Keratinocyte (primary cell): ENCODE measurements around the gene ABL2.

Source experiments
- EZH2 ChIP-seq: IDR thresholded peaks from one replicate; pipeline ENCODE4 v1.6.1; 2012; ENCODE audit warnings: inconsistent platforms, mild to moderate bottlenecking, low read length, moderate library complexity
- TF ChIP-seq, protein P1 (sequence below), 3 experiments: IDR thresholded peaks in 1 of 3; conservative IDR thresholded peaks in 1 of 3; optimal IDR thresholded peaks in 1 of 3; 2 replicates in 2 of 3; 3 replicates in 1 of 3; pipeline versions ENCODE3 to v1.5.1; 2011; ENCODE audit warnings: low read length in 3 of 3, mild to moderate bottlenecking in 3 of 3, moderate library complexity in 2 of 3, control low read depth in 1 of 3, inconsistent platforms in 1 of 3; ENCODE audit not compliant: insufficient read depth in 2 of 3; ENCODE audit errors: extremely low read depth in 1 of 3

DNA sequence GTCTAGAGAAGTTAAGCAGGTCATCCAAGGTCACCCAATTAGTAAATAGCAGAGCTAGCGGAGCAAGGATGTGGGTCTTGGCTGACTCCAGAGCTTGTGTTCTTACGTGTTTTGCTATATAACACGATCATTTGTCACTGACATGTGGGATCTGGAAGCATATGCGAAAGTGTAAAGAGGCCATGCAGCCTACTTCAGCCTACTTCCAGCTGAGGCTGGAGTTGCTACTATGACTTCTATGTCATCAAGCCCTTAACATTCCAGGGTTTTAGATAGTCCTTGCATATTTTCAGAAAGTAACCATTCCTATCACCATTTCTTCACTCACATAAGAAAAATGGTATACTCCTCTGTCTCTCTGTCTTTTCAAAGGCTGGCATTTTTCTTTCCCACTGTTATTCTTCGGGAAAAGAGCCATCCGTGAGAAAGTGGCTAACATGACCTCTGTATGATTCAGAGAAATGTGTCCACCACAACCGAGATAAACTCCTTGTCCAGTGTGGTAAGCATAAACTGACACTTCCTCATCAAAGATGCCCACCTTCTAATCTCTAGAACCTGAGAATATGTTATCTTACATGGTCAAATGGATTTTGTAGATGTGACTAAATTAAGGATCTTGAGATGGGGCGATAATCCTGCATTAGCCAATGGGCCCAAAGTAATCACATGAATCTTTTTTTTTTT, 24.0 kb upstream of the ABL2 start:
- TF ChIP-seq, protein P1, sequence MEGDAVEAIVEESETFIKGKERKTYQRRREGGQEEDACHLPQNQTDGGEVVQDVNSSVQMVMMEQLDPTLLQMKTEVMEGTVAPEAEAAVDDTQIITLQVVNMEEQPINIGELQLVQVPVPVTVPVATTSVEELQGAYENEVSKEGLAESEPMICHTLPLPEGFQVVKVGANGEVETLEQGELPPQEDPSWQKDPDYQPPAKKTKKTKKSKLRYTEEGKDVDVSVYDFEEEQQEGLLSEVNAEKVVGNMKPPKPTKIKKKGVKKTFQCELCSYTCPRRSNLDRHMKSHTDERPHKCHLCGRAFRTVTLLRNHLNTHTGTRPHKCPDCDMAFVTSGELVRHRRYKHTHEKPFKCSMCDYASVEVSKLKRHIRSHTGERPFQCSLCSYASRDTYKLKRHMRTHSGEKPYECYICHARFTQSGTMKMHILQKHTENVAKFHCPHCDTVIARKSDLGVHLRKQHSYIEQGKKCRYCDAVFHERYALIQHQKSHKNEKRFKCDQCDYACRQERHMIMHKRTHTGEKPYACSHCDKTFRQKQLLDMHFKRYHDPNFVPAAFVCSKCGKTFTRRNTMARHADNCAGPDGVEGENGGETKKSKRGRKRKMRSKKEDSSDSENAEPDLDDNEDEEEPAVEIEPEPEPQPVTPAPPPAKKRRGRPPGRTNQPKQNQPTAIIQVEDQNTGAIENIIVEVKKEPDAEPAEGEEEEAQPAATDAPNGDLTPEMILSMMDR (optimal IDR thresholded peaks at IDR 0.05 in 1 of 3, IDR thresholded peaks at IDR 0.05 in 1 of 3, conservative IDR thresholded peaks at IDR 0.05 in 1 of 3; ENCODE audit: extremely low read depth in 1 of 3, insufficient read depth in 2 of 3, low read length in 3 of 3): no peak
- TF ChIP-seq EZH2: no peak
